Measurements from ENCODE around the gene MAPKBP1. TPM values are rescaled to one million over a fixed set of nuclear protein-coding genes. Genes with fewer than 3 reads are reported as not detected.

The MAPKBP1 gene
- total RNA-seq (2011; cell fraction: chromatin; rRNA removed; ENCODE audit: low replicate concordance), result 65.0 and 134 TPM in 2 replicates
- total RNA-seq (2011; cell fraction: nucleolus; rRNA removed), result 51.1 and 51.4 TPM in 2 replicates
- 45.8 and 52.1 TPM in 2 replicates for total RNA-seq (2011; cell fraction: nucleoplasm; rRNA removed)
- total RNA-seq (2014; rRNA removed) (4.1 and 5.3 TPM in 2 replicates), total RNA-seq (2014; rRNA removed; fragmentation: Illumina TruSeq; extraction: Trizol) (4.5 and 4.6 TPM in 2 replicates), total RNA-seq (2015; rRNA removed; fragmentation: Illumina TruSeq; extraction: Trizol) (5.7 and 5.8 TPM in 2 replicates), total RNA-seq (2021) (9.5 and 9.6 TPM in 2 replicates), polyA plus RNA-seq (2011; rRNA removed) (3.4 and 4.4 TPM in 2 replicates), polyA plus RNA-seq (2014; fragmentation: Illumina TruSeq; extraction: Trizol) (4.8 and 5.4 TPM in 2 replicates), polyA plus RNA-seq (2014; fragmentation: Nextera tagmentation; extraction: Ambion mirVana) (under 1 TPM; 0.15 to 0.28 TPM), polyA plus RNA-seq (2014; rRNA removed) (5.2 and 7.1 TPM in 2 replicates), polyA minus RNA-seq (2011; rRNA and poly(A)+ RNA removed) (7.0 and 9.2 TPM in 2 replicates), Bru-seq, nascent RNA (percentile 57 among the genes with signal in this experiment), BruChase-seq, experiment 1, labeled RNA remaining after a 2-hour chase (percentile 61 among the genes with signal in this experiment), BruChase-seq, experiment 2, labeled RNA remaining after a 6-hour chase (percentile 67 among the genes with signal in this experiment)
- 2.2 and 3.6 TPM in 2 replicates for polyA plus RNA-seq (2011; cell fraction: cytosol; rRNA removed)
- polyA plus RNA-seq (2011; cell fraction: nucleus; rRNA removed), result 24.5 and 27.3 TPM in 2 replicates
- polyA plus RNA-seq (2012), result 5.8 and 7.2 TPM in 2 replicates
- 2.7 and 5.9 TPM in 2 replicates for polyA minus RNA-seq (2011; cell fraction: cytosol; rRNA and poly(A)+ RNA removed)
- polyA minus RNA-seq (2011; cell fraction: nucleus; rRNA and poly(A)+ RNA removed), result 22.8 and 29.4 TPM in 2 replicates
- long read RNA-seq, experiment 1, partial matches to known transcripts, result 0 of 13 reads
- long read RNA-seq, experiment 1, other reads (novel, unspliced or antisense), result 13 of 13 reads
- long read RNA-seq, experiment 2, partial matches to known transcripts, result 0 of 1 reads
- long read RNA-seq, experiment 2, other reads (novel, unspliced or antisense), result 1 of 1 reads
- long read RNA-seq, experiment 3, partial matches to known transcripts, result 0 of 2 reads
- long read RNA-seq, experiment 3, other reads (novel, unspliced or antisense), result 2 of 2 reads

DNA sequence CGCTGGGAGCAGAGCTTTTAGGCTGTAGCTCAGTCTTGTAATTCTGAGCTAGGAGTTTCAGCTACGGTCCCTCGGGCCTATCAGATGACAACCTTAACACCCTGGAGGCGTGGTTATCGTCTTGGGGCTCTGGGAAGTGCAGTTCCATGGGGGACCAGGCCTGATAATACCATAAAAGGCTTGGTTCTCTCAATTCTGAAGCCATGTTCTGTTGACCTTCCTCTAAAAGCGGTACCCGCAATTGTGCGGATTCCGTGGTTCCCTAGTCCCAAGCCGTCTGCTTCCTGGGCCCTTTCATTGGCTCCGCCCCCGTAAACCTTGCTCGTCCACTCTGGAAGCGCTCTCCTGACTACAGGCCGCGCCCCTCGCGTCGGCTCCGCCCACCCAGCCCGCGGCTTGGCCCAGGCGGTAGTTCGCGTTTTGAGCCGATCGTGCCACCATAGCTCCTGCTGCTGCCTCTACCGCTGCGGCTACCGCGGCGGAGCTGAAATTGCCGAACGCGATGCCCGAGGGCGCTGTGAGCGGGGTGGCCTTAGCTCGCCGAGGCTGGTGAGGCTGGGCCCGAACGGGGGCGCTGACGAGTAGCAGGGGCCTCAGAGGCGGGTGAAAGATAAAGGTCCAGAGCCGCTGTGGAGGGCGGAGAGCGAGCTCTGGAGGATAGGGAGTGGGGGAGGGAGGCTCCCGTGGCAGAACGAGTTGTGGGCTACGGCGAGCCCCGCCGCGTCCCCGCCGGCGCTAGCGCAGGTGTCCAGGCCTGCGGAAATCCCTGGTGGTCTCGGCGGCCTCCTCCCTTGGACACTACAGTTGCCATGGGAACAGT lies at the start of gene MAPKBP1:
Gene MAPKBP1 (plus strand): TSS at position 423 of the 820 bp plus-strand sequence. CDS start 792 bp downstream, outside the sequence.
- H3K79me2 ChIP-seq (ENCODE audit: control insufficient read depth, insufficient read depth, low read length), result peaks cover 9% of the 10 kb centered on the region
- in situ Hi-C loops (cut with MboI) (loop anchor here (5.0 kb wide), 1 partner anchor 38 kb away; no protein-coding TSS in a partner anchor), intact Hi-C loops (cut with micrococcal nuclease) (loop anchor here (5.0 kb wide), 1 partner anchor 217 kb away; the partner anchor contains the start of gene TYRO3)
- ChIA-PET CTCF (ENCODE audit: low intra/inter-chr PET ratio) (interaction anchor here (0.6 to 5.6 kb wide), 4 partner anchors 37 to 198 kb away, joined by 3 to 98 read pairs (median 8); no protein-coding TSS in a partner anchor), POLR2A (interaction anchor here (0.5 to 2.6 kb wide), 18 partner anchors 9 to 132 kb away, joined by 3 to 15 read pairs (median 6); no protein-coding TSS in a partner anchor)
- DNase-seq (ENCODE audit: extremely low read depth in 1 of 4, low spot score in 3 of 4), result peak; percentile 95 to 98 (median 97)
- peak within 1 kb of the TSS; percentile 80 for H3K4me2 ChIP-seq (ENCODE audit: insufficient read depth, low read length)
- peak within 1 kb of the TSS; percentile 76 for H2AFZ ChIP-seq (ENCODE audit: low read depth, low read length)
- FAIRE-seq, result peak; percentile 95
- under 1% methylated on average over 49 of the region's 62 CpGs for WGBS (ENCODE audit: insufficient coverage, low coverage, missing lambda C conversion rate)
- H3K9ac ChIP-seq (ENCODE audit: insufficient read depth in 1 of 2, low read depth in 2 of 2, low read length in 2 of 2), result peak within 1 kb of the TSS; percentile 70 to 93
- BruUV-seq (replicated peaks), result TSS peak; percentile 36
- no peaks in the 10 kb centered on the region for H3K9me1 ChIP-seq (ENCODE audit: control insufficient read depth, insufficient read depth, low read length)
- no peaks in the 10 kb centered on the region; a peak in 1 of 5 replicates for H3K27me3 ChIP-seq (ENCODE audit: control insufficient read depth in 2 of 2, insufficient read depth in 2 of 2, low read length in 2 of 2)
- H3K27ac ChIP-seq (ENCODE audit: extremely low read depth, low read depth, low read length), result peak within 1 kb of the TSS; percentile 70
- H4K20me1 ChIP-seq (replicated peaks; ENCODE audit: control insufficient read depth, insufficient read depth, low read length), result no peaks in the 10 kb centered on the region; the same call in 1 of the 2 replicates
- peak within 1 kb of the TSS; percentile 54 for H3K4me3 ChIP-seq
- ATAC-seq, result peak; percentile 96
- peaks cover 12 to 31% of the 10 kb centered on the region in 2 experiments for H3K4me1 ChIP-seq (replicated peaks in 1 of 2; ENCODE audit: control insufficient read depth in 2 of 2, insufficient read depth in 2 of 2, low read length in 2 of 2)
- peaks cover 5% of the 10 kb centered on the region; the same call in 1 of the 3 replicates for H3K36me3 ChIP-seq (ENCODE audit: control insufficient read depth, insufficient read depth, low read length)
- H3K9me3 ChIP-seq (replicated peaks; ENCODE audit: control insufficient read depth, insufficient read depth, low read depth, low read length), result no peaks in the 10 kb centered on the region
- TF ChIP-seq RCOR1 (IDR thresholded peaks at IDR 0.05; ENCODE audit: borderline replicate concordance in 1 of 2, low read depth in 2 of 2, low read length in 2 of 2), result peak in 1 of 2 experiments; percentile 73; a peak in 2 of 4 replicates
- TF ChIP-seq SUPT5H (IDR thresholded peaks at IDR 0.05), result peak; percentile 71; the same call in 1 of the 2 replicates
- 0 out of 2 replicates have a peak, but pooled peaks have one; percentile 23 for TF ChIP-seq NKRF (IDR thresholded peaks at IDR 0.05; ENCODE audit: borderline replicate concordance)
- TF ChIP-seq, protein P1, sequence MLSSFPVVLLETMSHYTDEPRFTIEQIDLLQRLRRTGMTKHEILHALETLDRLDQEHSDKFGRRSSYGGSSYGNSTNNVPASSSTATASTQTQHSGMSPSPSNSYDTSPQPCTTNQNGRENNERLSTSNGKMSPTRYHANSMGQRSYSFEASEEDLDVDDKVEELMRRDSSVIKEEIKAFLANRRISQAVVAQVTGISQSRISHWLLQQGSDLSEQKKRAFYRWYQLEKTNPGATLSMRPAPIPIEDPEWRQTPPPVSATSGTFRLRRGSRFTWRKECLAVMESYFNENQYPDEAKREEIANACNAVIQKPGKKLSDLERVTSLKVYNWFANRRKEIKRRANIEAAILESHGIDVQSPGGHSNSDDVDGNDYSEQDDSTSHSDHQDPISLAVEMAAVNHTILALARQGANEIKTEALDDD (IDR thresholded peaks at IDR 0.05), result peak; percentile 57; the same call in 1 of the 2 replicates
- peak; percentile 29; the same call in 1 of the 2 replicates for TF ChIP-seq BHLHE40 (IDR thresholded peaks at IDR 0.05; ENCODE audit: low read length)

All from K562 (cell line).